Skeletal muscle satellite cell (primary cell): Measurements from ENCODE around the gene TBXA2R.
"Not testable (repeated sequence)": the region's sequence is repeated elsewhere in the genome, so short reads cannot be mapped to it uniquely, and the experiment has no call there.

Experiments used
- H3K27me3 ChIP-seq: 2 replicates; pipeline ENCODE4 v1.7.0; 2013; ENCODE audit warnings: low read length; ENCODE audit not compliant: control insufficient read depth, insufficient read depth
- H3K36me3 ChIP-seq: 2 replicates; pipeline ENCODE4 v1.7.0; 2013; ENCODE audit warnings: mild to moderate bottlenecking, control low read depth, low read length; ENCODE audit not compliant: insufficient read depth
- H3K4me1 ChIP-seq: 2 replicates; pipeline ENCODE4 v1.7.0; 2013; ENCODE audit warnings: low read length; ENCODE audit not compliant: control insufficient read depth, insufficient read depth
- H3K4me2 ChIP-seq: 2 replicates; pipeline ENCODE4 v1.7.0; 2013; ENCODE audit warnings: mild to moderate bottlenecking, low read length
- H3K4me3 ChIP-seq: 2 replicates; pipeline ENCODE4 v1.7.0; 2013; ENCODE audit warnings: low read length
- H3K9ac ChIP-seq: 2 replicates; pipeline ENCODE4 v1.7.0; 2013; ENCODE audit warnings: mild to moderate bottlenecking, low read depth, low read length, moderate library complexity
- H3K9me3 ChIP-seq: replicated peaks from 2 replicates; pipeline ENCODE4 v1.7.0; 2013; ENCODE audit warnings: mild to moderate bottlenecking, control low read depth, low read length

The TBXA2R gene

DNA sequence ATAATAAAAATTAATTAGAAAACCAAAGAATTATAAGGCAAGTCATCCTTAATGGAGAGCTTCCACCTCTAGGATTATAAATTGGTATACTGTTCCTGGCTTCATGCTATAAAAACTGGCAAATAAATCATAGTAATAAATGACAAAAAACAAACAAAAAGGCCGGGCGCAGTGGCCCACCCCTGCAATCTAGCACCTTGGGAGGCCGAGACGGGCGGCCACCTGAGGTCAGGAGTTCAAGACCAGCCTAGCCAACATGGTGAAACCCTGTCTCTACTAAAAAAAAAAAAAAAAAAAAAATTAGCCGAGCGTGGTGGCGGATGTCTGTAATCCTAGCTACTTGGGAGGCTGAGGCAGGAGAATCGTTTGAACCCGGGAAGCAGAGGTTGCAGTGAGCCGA is 36.6 kb downstream of the TBXA2R start:
- H3K36me3 ChIP-seq, H3K4me2 ChIP-seq, H3K9ac ChIP-seq, H3K4me1 ChIP-seq, H3K4me3 ChIP-seq, H3K9me3 ChIP-seq, H3K27me3 ChIP-seq: not testable (repeated sequence)

DNA sequence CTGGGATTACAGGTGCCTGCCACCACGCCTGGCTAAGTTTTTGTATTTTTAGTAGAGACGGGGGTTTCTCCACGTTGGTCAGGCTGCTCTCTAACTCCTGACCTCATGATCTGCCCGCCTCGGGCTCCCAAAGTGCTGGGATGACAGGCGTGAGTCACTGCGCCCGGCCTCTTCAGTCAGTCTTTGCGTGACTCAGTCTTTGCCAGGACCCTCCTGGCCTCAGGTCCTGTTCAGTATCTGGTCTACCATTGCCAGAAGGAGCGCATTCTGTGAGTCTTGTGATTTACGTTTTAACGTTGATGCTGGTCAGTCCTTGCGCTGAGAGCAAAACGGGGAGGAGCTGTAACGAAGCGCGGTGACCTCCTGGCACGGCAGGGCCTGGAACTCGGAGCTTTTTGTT is 41.5 kb downstream of the TBXA2R start:
- no peaks in the 10 kb centered on the region for H3K27me3 ChIP-seq
- peaks cover 4% of the 10 kb centered on the region for H3K4me1 ChIP-seq
- no peaks in the 10 kb centered on the region for H3K36me3 ChIP-seq
- H3K4me3 ChIP-seq, result no peak overlapping the region
- H3K9ac ChIP-seq, result no peak overlapping the region
- no peaks in the 10 kb centered on the region for H3K9me3 ChIP-seq
- H3K4me2 ChIP-seq, result peak overlapping the region; percentile 48

DNA sequence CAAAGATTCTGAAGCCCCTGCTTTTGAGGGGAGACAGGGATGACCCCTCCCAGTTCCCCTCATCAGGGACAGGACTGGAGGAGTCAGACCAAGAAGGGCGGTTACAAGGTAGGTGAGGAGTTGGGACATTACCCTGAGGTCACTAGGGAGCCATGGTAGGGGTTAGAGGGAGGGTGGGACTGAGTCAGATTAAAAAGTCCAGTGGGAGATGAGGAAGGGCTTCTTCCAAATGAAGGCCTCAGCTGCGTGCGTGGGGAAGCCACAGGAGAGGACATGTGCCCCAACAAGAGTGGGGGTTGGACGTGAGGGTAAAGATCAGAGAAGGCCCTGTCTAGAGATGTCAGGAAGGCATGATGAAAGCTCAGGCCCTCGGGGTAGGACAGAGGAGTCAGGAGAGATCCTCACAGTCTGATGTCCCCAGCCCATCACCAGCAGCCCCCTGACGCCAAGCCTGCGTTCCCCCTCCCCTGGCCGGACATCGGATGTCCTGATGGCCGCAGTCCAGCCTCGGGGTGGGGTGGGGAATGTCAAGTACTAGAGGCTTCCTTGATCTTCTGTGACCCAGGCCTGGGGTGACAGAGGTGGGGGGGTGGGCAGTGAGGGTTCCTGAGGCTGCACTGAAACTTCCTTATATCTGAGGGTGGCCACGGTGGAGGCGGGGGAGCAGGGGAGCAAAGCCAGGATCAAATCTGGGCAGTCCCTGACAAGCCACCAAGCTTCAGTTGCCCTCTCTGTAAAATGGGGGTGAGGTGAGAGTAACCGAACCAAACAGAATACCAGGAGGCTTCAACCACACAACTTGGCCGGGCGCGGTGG is 42.8 kb downstream of the TBXA2R start:
- Histone ChIP-seq H3K4me2 (no peak overlapping the region), H3K4me1 (peaks cover 4% of the 10 kb centered on the region), H3K27me3 (no peaks in the 10 kb centered on the region), H3K9ac (no peak overlapping the region), H3K4me3 (no peak overlapping the region), H3K9me3 (no peaks in the 10 kb centered on the region), H3K36me3 (no peaks in the 10 kb centered on the region)

DNA sequence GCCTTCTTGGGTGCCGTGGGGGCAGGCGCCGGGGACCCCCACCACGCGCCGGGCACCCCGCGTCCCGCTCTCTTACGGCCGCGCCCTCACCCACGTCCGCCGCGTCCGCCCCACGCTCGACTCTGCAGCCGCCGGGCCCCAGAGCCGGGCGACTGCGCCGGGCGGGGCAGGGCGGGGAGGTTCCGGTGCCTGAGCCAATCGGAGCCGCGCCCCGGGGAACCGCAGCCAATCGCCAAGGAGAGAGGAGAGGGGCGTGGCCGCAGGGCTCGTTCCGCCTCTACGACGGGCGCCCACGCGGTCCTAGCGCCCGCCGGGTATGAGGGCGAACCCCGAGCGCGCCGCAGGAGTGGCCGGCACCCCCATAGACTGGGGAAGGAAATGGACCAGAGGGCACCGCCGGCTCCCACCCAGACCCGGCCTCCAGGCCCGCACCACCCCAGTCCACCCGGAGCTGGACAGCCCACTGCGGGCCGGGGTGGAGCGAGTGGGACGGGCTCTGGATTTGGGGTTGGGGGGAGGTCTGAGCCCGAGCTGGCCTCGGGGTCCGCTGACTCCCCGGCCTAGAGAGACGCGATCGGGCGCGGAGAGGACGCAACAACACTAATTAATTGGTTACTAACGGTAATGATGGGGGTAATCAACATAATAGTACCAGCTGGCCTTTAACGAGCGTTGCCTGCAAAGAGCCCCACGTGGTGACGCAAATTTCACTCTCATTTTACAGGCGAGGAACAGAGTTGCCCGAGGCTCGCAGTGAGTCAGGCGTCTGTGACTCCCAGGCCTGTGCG is 49.0 kb downstream of the TBXA2R start, which contains the start of gene MFSD12:
TSS of gene MFSD12 (minus strand) at position 126 of the 788 bp plus-strand sequence. CDS start 183 bp downstream, outside the sequence.
- peak within 1 kb of the TSS; percentile 80 for H3K9ac ChIP-seq
- H3K27me3 ChIP-seq, result no peaks in the 10 kb centered on the region
- H3K4me2 ChIP-seq, result peak within 1 kb of the TSS; percentile 99
- H3K9me3 ChIP-seq, result no peaks in the 10 kb centered on the region
- peak within 1 kb of the TSS; percentile 77 for H3K4me3 ChIP-seq
- H3K4me1 ChIP-seq, result peaks cover 18% of the 10 kb centered on the region
- no peaks in the 10 kb centered on the region for H3K36me3 ChIP-seq

DNA sequence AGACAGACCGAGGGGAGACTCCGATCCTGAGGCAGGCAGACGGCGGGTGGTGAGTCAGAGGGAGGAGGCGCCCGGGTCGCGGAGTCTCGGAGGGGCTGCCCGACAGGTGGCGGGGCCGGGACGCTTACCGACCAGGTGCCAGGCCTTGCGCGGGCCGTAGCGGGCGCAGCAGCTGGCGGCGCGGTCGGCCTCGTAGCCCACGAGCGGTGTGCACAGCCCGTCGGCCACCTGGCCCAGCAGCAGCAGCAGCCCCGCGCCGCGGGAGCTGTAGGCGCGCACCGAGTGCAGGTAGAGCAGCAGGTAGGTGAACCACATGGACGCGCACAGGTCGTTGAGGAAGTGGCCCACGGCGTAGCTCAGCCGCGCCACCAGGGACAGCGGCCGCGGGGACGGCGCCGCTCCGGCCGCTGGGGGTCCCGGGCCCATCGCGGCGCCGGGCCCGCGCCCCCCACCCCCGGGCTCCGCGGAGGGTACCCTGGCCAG is 49.7 kb downstream of the TBXA2R start:
- Histone ChIP-seq H3K9ac (peak overlapping the region; percentile 75), H3K27me3 (no peaks in the 10 kb centered on the region), H3K36me3 (no peaks in the 10 kb centered on the region), H3K4me3 (peak overlapping the region; percentile 77), H3K4me1 (peaks cover 18% of the 10 kb centered on the region), H3K9me3 (no peaks in the 10 kb centered on the region), H3K4me2 (peak overlapping the region; percentile 99)

DNA sequence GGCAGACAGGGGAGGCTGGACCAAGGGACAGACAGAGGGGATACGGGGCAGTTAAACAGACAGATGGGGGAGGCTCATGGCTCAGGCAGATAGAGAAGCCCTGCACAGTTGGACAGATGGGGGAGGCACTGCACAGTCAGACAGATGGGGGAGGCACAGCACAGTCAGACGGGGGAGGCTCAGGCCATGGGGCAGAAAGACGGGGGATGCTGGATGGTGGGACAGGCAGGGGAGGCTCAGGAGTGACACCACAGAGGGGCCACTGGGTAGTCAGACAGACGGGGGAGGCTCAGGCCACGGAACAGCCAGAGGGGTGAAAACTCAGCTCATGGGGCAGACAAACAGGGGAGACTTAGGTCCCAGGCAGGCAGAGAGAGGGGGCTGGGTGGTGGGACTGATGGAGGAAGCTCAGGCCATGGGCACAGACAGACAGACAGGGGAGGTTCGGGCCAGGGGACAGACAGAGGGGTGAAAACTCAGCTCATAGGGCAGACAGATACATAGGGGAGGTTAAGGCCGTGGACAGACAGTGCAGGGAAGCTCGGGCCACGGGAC is 50.2 kb downstream of the TBXA2R start:
- Histone ChIP-seq H3K4me3 (peak overlapping the region; percentile 77), H3K9ac (peak overlapping the region; percentile 75), H3K4me1 (peaks cover 18% of the 10 kb centered on the region), H3K9me3 (no peaks in the 10 kb centered on the region), H3K4me2 (peak overlapping the region; percentile 99), H3K27me3 (no peaks in the 10 kb centered on the region), H3K36me3 (no peaks in the 10 kb centered on the region)

DNA sequence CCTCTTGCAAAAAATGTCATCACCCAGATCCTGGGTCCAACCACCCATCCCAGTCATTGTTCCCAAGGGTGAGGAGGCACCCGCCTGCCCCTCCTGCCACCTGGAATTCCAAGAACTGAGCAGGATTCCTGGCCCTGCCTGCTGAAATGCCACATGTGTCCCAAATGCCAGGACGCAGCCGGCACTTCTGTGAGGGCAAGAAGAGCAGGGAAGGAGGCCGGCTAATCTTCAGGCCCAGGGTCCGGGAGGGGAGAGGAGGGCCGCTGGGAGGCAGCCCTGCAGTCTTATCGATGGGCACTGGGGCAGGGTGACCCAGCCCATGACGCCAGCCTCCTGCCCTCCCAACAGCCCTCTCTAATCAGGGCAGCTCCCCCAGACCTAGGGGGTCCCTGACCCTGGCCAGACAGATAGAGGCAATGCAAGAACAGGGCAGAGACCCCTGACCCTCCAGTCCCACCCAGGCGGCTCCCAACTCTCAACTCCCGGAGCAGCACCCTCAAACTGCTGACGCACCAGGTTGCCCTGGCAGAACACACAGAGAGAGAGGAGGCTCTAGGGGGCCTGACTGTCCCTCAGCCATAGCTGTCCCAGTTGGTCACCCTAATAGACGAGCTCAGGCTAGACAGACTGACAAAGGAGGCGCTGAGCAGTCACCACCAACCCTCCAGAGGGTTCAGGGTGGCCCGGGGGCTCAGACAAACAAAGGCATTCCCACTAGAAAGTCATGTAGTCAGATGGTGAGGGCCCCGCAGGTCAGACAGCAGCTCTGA is 50.8 kb downstream of the TBXA2R start:
- peak overlapping the region; percentile 75 for H3K9ac ChIP-seq
- H3K9me3 ChIP-seq, result no peaks in the 10 kb centered on the region
- H3K27me3 ChIP-seq, result no peaks in the 10 kb centered on the region
- H3K4me2 ChIP-seq, result peak overlapping the region; percentile 99
- no peaks in the 10 kb centered on the region for H3K36me3 ChIP-seq
- H3K4me3 ChIP-seq, result peak overlapping the region; percentile 77
- peaks cover 18% of the 10 kb centered on the region for H3K4me1 ChIP-seq

DNA sequence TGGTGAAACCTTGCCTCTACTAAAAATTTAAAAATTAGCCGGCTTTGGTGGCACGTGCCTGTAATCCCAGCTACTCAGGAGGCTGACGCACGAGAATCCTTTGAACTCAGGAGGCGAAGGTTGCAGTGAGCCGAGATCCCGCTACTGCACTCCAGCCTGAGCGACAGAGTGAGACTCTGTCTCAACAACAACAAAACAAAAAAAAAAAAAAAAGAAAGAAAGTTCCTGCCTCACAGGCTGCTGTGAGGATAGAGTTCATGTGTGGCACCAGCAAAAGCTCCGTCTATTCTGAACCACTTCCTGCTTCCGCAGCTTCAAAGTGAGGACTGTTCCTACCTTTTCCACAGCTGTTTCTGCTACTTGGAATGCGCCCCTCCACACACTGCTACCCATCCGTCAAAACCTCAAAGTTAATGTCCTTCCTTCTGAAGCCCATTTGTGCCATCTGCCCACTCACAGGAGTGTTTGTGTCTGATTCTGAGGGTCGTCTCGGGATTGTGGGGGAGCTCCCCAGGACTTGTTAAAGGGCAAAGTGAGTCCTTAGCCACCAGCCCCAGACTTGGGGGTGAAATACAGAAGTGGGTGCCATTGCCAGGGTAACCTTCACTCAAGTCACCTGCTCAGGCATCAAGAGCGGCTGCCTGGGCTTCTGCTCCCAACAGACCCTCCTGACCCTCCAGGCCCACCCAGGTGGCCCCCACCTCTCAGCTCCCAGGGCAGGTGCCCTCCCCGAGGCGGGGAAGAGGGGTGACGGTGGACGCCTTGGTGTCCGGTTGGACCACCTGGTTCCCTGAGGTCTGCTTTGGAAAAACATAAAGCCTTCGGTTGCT is 52.2 kb downstream of the TBXA2R start:
- peaks cover 18% of the 10 kb centered on the region for H3K4me1 ChIP-seq
- H3K36me3 ChIP-seq, result no peaks in the 10 kb centered on the region
- H3K9ac ChIP-seq, result no peak overlapping the region
- H3K9me3 ChIP-seq, result no peaks in the 10 kb centered on the region
- no peak overlapping the region for H3K4me3 ChIP-seq
- no peak overlapping the region for H3K4me2 ChIP-seq
- no peaks in the 10 kb centered on the region for H3K27me3 ChIP-seq

DNA sequence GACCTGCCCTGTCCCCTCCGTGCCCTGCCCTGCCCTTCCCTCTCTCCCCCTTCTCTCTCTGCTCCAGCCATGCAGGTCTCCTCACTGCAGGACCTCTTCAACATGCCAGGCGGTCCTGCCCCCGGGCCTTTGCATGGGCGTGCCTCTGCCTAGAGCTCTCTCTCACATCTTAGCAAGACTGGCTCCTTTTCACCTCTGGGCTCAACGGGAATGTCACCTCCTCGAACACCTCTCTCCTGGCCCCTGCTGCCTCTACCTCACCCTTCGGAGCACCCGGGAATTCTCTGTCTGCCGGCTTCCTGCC is 54.9 kb downstream of the TBXA2R start:
- Histone ChIP-seq H3K9ac (no peak overlapping the region), H3K4me3 (no peak overlapping the region), H3K4me1 (peaks cover 13% of the 10 kb centered on the region)

DNA sequence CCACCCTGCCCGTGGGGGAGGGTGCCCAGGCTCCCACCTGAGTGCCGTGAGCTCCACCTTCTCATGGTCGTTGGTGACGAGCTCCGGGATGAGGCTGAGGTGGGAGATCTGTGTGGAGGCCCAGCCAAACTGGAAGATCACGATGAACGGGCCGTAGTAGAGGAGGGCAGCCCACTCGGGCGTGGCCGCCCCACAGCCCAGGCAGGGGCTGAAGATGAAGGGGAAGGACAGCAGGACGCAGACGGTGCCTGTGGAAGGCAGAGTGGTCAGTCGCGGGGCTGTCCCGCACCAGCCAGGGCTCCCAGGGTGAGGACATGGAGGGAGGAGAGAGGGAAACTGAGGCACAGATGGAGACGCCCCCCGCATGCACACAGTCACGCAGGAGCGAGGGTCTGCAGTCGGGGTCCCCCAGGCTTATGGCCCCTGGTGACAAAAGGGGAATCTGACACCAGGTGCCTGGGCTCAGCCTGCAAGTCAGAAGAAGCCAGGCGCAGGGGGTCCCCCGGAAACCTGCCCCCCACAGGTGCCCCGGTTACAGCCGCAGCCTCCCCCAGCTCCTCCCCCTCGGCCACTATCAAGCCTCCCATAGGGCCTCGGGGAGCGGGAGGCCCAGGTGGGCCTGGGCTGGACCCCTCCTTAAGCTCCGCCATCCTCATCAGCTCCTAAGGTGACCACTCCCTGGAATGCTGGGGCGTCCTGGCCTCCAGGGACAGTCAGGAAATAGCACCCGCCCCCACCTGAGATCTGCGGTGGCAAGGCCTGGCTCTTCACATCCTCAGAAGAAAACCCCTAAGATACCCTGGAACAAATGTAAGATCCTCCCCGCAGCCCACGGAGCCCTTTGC is 55.5 kb downstream of the TBXA2R start:
- Histone ChIP-seq H3K9me3 (no peaks in the 10 kb centered on the region), H3K4me3 (no peak overlapping the region), H3K4me1 (peaks cover 8% of the 10 kb centered on the region), H3K4me2 (no peak overlapping the region), H3K36me3 (peaks cover 11% of the 10 kb centered on the region), H3K27me3 (no peaks in the 10 kb centered on the region), H3K9ac (no peak overlapping the region)

More for the DNA sequence above, 54.9 kb downstream of the TBXA2R start:
- Histone ChIP-seq H3K27me3 (no peaks in the 10 kb centered on the region), H3K4me2 (no peak overlapping the region), H3K9me3 (no peaks in the 10 kb centered on the region), H3K36me3 (peaks cover 7% of the 10 kb centered on the region)
